Tibial artery (tissue), 4 donors: ENCODE results near the gene HMGCLL1.

Experiments
- DNase-seq, 2 donors: peaks; one replicate each; pipeline ENCODE4 v3.0.0-alpha.2; 2019
- H3K27ac ChIP-seq, 2 donors: fragments of 200-600 bp; sonication (generic) in 1 of 2; 1 replicate in 1 of 2; 2 replicates in 1 of 2; pipeline ENCODE4 v1.5.1; 2018 to 2019; ENCODE audit warnings: mild to moderate bottlenecking in 1 of 2
- H3K27me3 ChIP-seq, 2 donors: fragments of 200-600 bp; sonication (generic) in 1 of 2; one replicate each; pipeline versions ENCODE4 v1.5.1 to v1.6.0; 2016 to 2019
- H3K36me3 ChIP-seq, 3 donors: fragments of 200-600 bp; sonication (generic) in 2 of 3; one replicate each; pipeline ENCODE4 v1.5.1; 2016 to 2019; ENCODE audit warnings: mild to moderate bottlenecking in 2 of 3
- H3K4me1 ChIP-seq, 4 donors: fragments of 200-600 bp; sonication (generic) in 2 of 4; 1 replicate in 3 of 4; 2 replicates in 1 of 4; pipeline ENCODE4 v1.5.1; 2016 to 2019
- H3K4me3 ChIP-seq, 2 donors: fragments of 200-600 bp; sonication (generic) in 1 of 2; 1 replicate in 1 of 2; 2 replicates in 1 of 2; pipeline ENCODE4 v1.5.1; 2018 to 2019; ENCODE audit warnings: mild to moderate bottlenecking in 2 of 2
- H3K9me3 ChIP-seq, 3 donors: fragments of 200-600 bp; sonication (generic) in 1 of 3; one replicate each; pipeline ENCODE4 v1.5.1; 2016 to 2019
- CTCF ChIP-seq, 2 experiments: fragments of 200-600 bp in 1 of 2; fragments of 450-650 bp in 1 of 2; IDR thresholded peaks; one replicate each; pipeline ENCODE4 v1.5.1; 2017 to 2019; ENCODE audit warnings: antibody characterized with exemption in 2 of 2, mild to moderate bottlenecking in 1 of 2, moderate library complexity in 1 of 2
- intact Hi-C: fragments of 100-400 bp; cut with DNase I; formaldehyde crosslinking; loops from one replicate; pipeline ENCODE4 v1.15.0; 2023; ENCODE audit warnings: low total_unique reads

HMGCLL1 gene

GRCh38 chr6:55495277-55495676 is 83.7 kb downstream of the HMGCLL1 start:
- Histone ChIP-seq H3K4me3 (no peak overlapping the region), H3K4me1 (no peaks in the 10 kb centered on the region), H3K27me3 (no peaks in the 10 kb centered on the region), H3K27ac (no peak overlapping the region), H3K36me3 (no peaks in the 10 kb centered on the region), H3K9me3 (no peaks in the 10 kb centered on the region)
- DNase-seq: no peak
- no peak for TF ChIP-seq CTCF (IDR thresholded peaks at IDR 0.05)
- intact Hi-C loops: no loop called here

DNA sequence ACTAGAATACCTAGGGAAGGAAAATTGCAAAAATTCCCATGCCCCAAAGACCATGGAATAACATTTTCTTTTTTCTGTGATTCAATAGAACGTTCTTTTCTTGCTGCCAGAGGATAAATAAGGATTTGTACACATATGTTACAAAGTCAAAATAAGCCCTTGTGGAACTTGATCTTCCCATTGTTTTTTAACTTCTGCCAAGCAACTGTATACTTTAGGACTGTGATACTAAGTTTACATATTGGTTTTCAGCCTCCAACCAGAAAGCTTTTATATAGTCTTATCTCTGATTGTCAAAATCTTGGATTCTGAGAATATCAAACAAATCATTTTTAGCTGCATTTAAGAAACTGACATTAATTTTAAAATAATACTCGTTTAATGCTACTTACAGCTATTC is 84.6 kb downstream of the HMGCLL1 start:
- H3K9me3 ChIP-seq: no peaks in the 10 kb centered on the region
- DNase-seq: no peak
- H3K27me3 ChIP-seq: no peaks in the 10 kb centered on the region
- no peaks in the 10 kb centered on the region for H3K4me1 ChIP-seq
- intact Hi-C loops: no loop called here
- H3K36me3 ChIP-seq: no peaks in the 10 kb centered on the region
- TF ChIP-seq CTCF (IDR thresholded peaks at IDR 0.05): no peak
- no peak overlapping the region for H3K4me3 ChIP-seq
- H3K27ac ChIP-seq: no peak overlapping the region

- H3K27ac ChIP-seq: no peak overlapping the region
- DNase-seq: no peak
- no peaks in the 10 kb centered on the region for H3K36me3 ChIP-seq
- no peaks in the 10 kb centered on the region for H3K4me1 ChIP-seq
- H3K4me3 ChIP-seq: no peak overlapping the region
- H3K9me3 ChIP-seq: no peaks in the 10 kb centered on the region
- intact Hi-C loops: no loop called here
- TF ChIP-seq CTCF (IDR thresholded peaks at IDR 0.05): no peak
- no peaks in the 10 kb centered on the region for H3K27me3 ChIP-seq
Observed at GRCh38 chr6:55492259-55492658, 86.7 kb downstream of the HMGCLL1 start.

GRCh38 chr6:55490871-55491270 is 88.1 kb downstream of the HMGCLL1 start:
- intact Hi-C loops: no loop called here
- no peak overlapping the region for H3K27ac ChIP-seq
- no peaks in the 10 kb centered on the region for H3K27me3 ChIP-seq
- no peak overlapping the region for H3K4me3 ChIP-seq
- no peak for TF ChIP-seq CTCF (IDR thresholded peaks at IDR 0.05)
- no peaks in the 10 kb centered on the region for H3K4me1 ChIP-seq
- no peaks in the 10 kb centered on the region for H3K9me3 ChIP-seq
- H3K36me3 ChIP-seq: no peaks in the 10 kb centered on the region
- DNase-seq: no peak

DNA sequence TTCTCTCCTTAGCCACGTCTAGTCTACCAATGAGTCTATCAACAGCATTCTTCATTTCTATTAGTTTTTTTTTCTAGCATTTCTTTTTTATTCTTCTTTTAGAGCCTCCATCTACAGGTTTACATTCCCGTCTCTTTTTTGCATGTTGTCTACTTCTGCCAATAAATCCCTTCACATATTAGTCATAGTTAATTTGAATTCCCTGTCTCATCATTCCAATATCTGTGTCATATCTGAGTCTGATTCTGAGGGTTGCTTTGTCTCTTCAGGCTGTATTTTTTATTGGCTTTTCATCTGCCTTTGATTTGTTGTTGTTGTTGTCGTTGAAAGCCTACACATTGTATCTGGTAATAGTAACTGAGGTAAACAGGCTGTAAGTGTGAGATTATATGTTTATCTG is 104.6 kb downstream of the HMGCLL1 start:
- no peak for TF ChIP-seq CTCF (IDR thresholded peaks at IDR 0.05)
- H3K27me3 ChIP-seq: no peaks in the 10 kb centered on the region
- intact Hi-C loops: no loop called here
- H3K36me3 ChIP-seq: no peaks in the 10 kb centered on the region
- H3K4me1 ChIP-seq: no peaks in the 10 kb centered on the region
- H3K27ac ChIP-seq: no peak overlapping the region
- H3K4me3 ChIP-seq: no peak overlapping the region
- DNase-seq: no peak
- no peaks in the 10 kb centered on the region for H3K9me3 ChIP-seq

GRCh38 chr6:55473722-55474121 is 105.3 kb downstream of the HMGCLL1 start:
- Histone ChIP-seq H3K4me3 (no peak overlapping the region), H3K36me3 (no peaks in the 10 kb centered on the region), H3K27ac (no peak overlapping the region), H3K4me1 (no peaks in the 10 kb centered on the region), H3K9me3 (no peaks in the 10 kb centered on the region), H3K27me3 (no peaks in the 10 kb centered on the region)
- no peak for DNase-seq
- intact Hi-C loops: no loop called here
- TF ChIP-seq CTCF (IDR thresholded peaks at IDR 0.05): no peak
